IMR-90 (cell line): Measurements from ENCODE around the gene CDIP1. TPM values are rescaled to one million over a fixed set of nuclear protein-coding genes. Genes with fewer than 3 reads are reported as not detected.

Experiments
- ATAC-seq: fragments of 200-7000 bp; cut with Tn5 transposase; 2 replicates; pipeline ENCODE4 v1.9.1; 2020; ENCODE audit warnings: low read depth, mild to moderate bottlenecking, moderate library complexity
- BruUV-seq: library from RNA; stranded (reverse); fragments of 400-500 nt; replicated peaks from 2 replicates; lab custom pipeline; 2021; lab: Mats Ljungman, UMichigan
- CTCF ChIA-PET: fragments of 300-600 bp; formaldehyde crosslinking; extraction: SDS; loops from one replicate; lab custom pipeline; 2021; ENCODE audit warnings: antibody characterized with exemption; lab: Yijun Ruan, JAX
- POLR2A ChIA-PET: fragments of 300-600 bp; sonication (Branson Sonifier 250); formaldehyde crosslinking; loops from one replicate; lab custom pipeline; 2022; ENCODE audit warnings: antibody characterized with exemption; ENCODE audit not compliant: unreplicated experiment; lab: Charles Lee
- DNase-seq: peaks from one replicate; pipeline ENCODE4 v3.0.0; 2013
- H2AFZ ChIP-seq: replicated peaks from 2 replicates; pipeline ENCODE3; 2013; ENCODE audit warnings: low read length, mild to moderate bottlenecking; ENCODE audit not compliant: poor library complexity
- H2AK5ac ChIP-seq: 2 replicates; pipeline ENCODE4 v1.6.1; 2013; ENCODE audit warnings: low read depth, low read length, inconsistent platforms
- H2AK9ac ChIP-seq: replicated peaks from 2 replicates; pipeline ENCODE3; 2013; ENCODE audit warnings: mild to moderate bottlenecking, low read depth, low read length, moderate library complexity; ENCODE audit not compliant: poor library complexity
- H2BK120ac ChIP-seq: 2 replicates; pipeline ENCODE4 v1.6.1; 2013; ENCODE audit warnings: low read depth, low read length, inconsistent platforms
- H2BK15ac ChIP-seq: 3 replicates; pipeline ENCODE4 v1.6.1; 2013; ENCODE audit warnings: low read depth, low read length, inconsistent platforms
- H2BK20ac ChIP-seq: 2 replicates; pipeline ENCODE4 v1.6.1; 2013; ENCODE audit warnings: low read depth, mild to moderate bottlenecking, inconsistent platforms, low read length, moderate library complexity
- H2BK5ac ChIP-seq: 2 replicates; pipeline ENCODE4 v1.6.1; 2013; ENCODE audit warnings: mild to moderate bottlenecking, low read depth, low read length, inconsistent platforms; ENCODE audit not compliant: poor library complexity, severe bottlenecking
- H3K14ac ChIP-seq: replicated peaks from 2 replicates; pipeline ENCODE4 v1.6.1; 2013; ENCODE audit warnings: low read depth, low read length, inconsistent platforms
- H3K18ac ChIP-seq: 2 replicates; pipeline ENCODE4 v1.6.1; 2013; ENCODE audit warnings: low read depth, low read length, control low read depth
- H3K23ac ChIP-seq: 2 replicates; pipeline ENCODE4 v1.6.1; 2013; ENCODE audit warnings: low read depth, low read length, inconsistent platforms
- H3K27ac ChIP-seq: 2 replicates; pipeline ENCODE4 v1.5.1; 2013; ENCODE audit warnings: mild to moderate bottlenecking, control low read depth, low read length; ENCODE audit not compliant: insufficient read depth
- H3K27me3 ChIP-seq: 2 replicates; pipeline ENCODE4 v1.6.1; 2013; ENCODE audit warnings: low read length; ENCODE audit not compliant: control insufficient read depth, insufficient read depth
- H3K36me3 ChIP-seq: 2 replicates; pipeline ENCODE4 v1.6.1; 2013; ENCODE audit warnings: low read length, mixed read lengths; ENCODE audit not compliant: control insufficient read depth, insufficient read depth
- H3K4ac ChIP-seq: 2 replicates; pipeline ENCODE4 v1.6.1; 2013; ENCODE audit warnings: low read depth, low read length, inconsistent platforms
- H3K4me1 ChIP-seq: 2 replicates; pipeline ENCODE4 v1.6.1; 2013; ENCODE audit warnings: low read length, mixed read lengths; ENCODE audit not compliant: control insufficient read depth, insufficient read depth
- H3K4me2 ChIP-seq: 2 replicates; pipeline ENCODE4 v1.6.1; 2013; ENCODE audit warnings: low read depth, mild to moderate bottlenecking, control low read depth, low read length, moderate library complexity
- H3K4me3 ChIP-seq: 2 replicates; pipeline ENCODE4 v1.5.1; 2013; ENCODE audit warnings: low read depth, mild to moderate bottlenecking, control low read depth, low read length, moderate library complexity; ENCODE audit not compliant: insufficient read depth
- H3K56ac ChIP-seq: 2 replicates; pipeline ENCODE4 v1.6.1; 2013; ENCODE audit warnings: low read length, inconsistent platforms; ENCODE audit not compliant: insufficient read depth; ENCODE audit errors: extremely low read depth
- H3K79me1 ChIP-seq, 2 experiments: 2 replicates each; pipeline ENCODE4 v1.6.1; 2013; ENCODE audit warnings: low read length in 2 of 2, inconsistent platforms in 1 of 2, low read depth in 1 of 2
- H3K9ac ChIP-seq: 2 replicates; pipeline ENCODE4 v1.6.1; 2013; ENCODE audit warnings: low read depth, low read length, control low read depth
- H3K9me1 ChIP-seq: 2 replicates; pipeline ENCODE4 v1.6.1; 2013; ENCODE audit warnings: low read length, inconsistent platforms; ENCODE audit not compliant: insufficient read depth
- H3K9me3 ChIP-seq: 2 replicates; pipeline ENCODE4 v1.6.1; 2013; ENCODE audit warnings: low read length; ENCODE audit not compliant: control insufficient read depth, insufficient read depth
- H4K20me1 ChIP-seq: 2 replicates; pipeline ENCODE4 v1.6.1; 2013; ENCODE audit warnings: low read length, inconsistent platforms; ENCODE audit not compliant: insufficient read depth
- H4K5ac ChIP-seq: 2 replicates; pipeline ENCODE4 v1.6.1; 2013; ENCODE audit warnings: mild to moderate bottlenecking, low read depth, low read length, control low read depth
- H4K8ac ChIP-seq, 2 experiments: 2 replicates each; pipeline ENCODE4 v1.6.1; 2013; ENCODE audit warnings: low read depth in 2 of 2, low read length in 2 of 2, control low read depth in 1 of 2, inconsistent platforms in 1 of 2
- H4K91ac ChIP-seq: 2 replicates; pipeline ENCODE4 v1.6.1; 2013; ENCODE audit warnings: low read depth, low read length, inconsistent platforms; ENCODE audit not compliant: insufficient read depth
- RAD21 ChIP-seq: IDR thresholded peaks from 2 replicates; pipeline ENCODE4 v1.6.1; 2012; ENCODE audit warnings: low read length, improper control_type of control experiment
- SMC3 ChIP-seq: fragments of 150-350 bp; IDR thresholded peaks from 2 replicates; pipeline ENCODE4 v1.6.1; 2016; ENCODE audit warnings: low read depth, mild to moderate bottlenecking, antibody characterized with exemption, low read length, moderate library complexity
- WGBS, 2 experiments: methylation state at CpG; one replicate each; pipeline versions ENCODE4 v1.1.5 to v1.1.7; 2013; ENCODE audit warnings: missing lambda C conversion rate in 2 of 2; ENCODE audit not compliant: insufficient read length in 1 of 2; ENCODE audit errors: extremely low coverage in 2 of 2; 5-methylcytosine and 5-hydroxymethylcytosine counted together
- dilution Hi-C: fragments of 300-500 bp; cut with HindIII; formaldehyde crosslinking; loops from one replicate; pipeline ENCODE4 v1.14.3; 2018; ENCODE audit warnings: low sequenced_read_pairs; ENCODE audit not compliant: unreplicated experiment
- in situ Hi-C: fragments of 300-500 bp; cut with MboI; formaldehyde crosslinking; loops from 3 replicates; pipeline ENCODE4 v1.14.3; 2019; ENCODE audit warnings: low sequenced_read_pairs, inconsistent platforms, mixed read lengths
- intact Hi-C: fragments of 100-400 bp; cut with micrococcal nuclease; formaldehyde crosslinking; loops from 2 replicates; pipeline ENCODE4 v1.10.0; 2022
- polyA plus RNA-seq, 3 experiments: library from polyadenylated mRNA; depleted of rRNA; stranded (reverse); fragments of >200 nt; gene quantifications; 2 replicates each; pipeline ENCODE4 v1.2.3, GENCODE V29; 2012; ENCODE audit warnings: low replicate concordance in 1 of 3
- total RNA-seq: library from RNA; depleted of rRNA; stranded (reverse); fragments of >200 nt; gene quantifications from 2 replicates; pipeline ENCODE4 v1.2.3, GENCODE V29; 2012

Gene CDIP1
- total and polyA plus RNA-seq, 2 of the 4 experiments (the other 2 are of a cell fraction) = 4.8 to 14.6 TPM

GRCh38 chr16:4522051-4522581 is 16.5 kb downstream of the CDIP1 start:
- intact Hi-C loops = no loop called here
- ChIA-PET CTCF (interaction anchor here (1.6 kb wide), 1 partner anchor 17 kb away, joined by 3 read pairs; no protein-coding TSS in a partner anchor), POLR2A (no interaction called here)
- Histone ChIP-seq H2AFZ (no peak overlapping the region), H3K9me1 (peaks cover 24% of the 10 kb centered on the region), H3K18ac (no peak overlapping the region), H3K23ac (no peak overlapping the region), H2BK5ac (no peak overlapping the region), H3K14ac (no peak overlapping the region), H3K4me3 (no peak overlapping the region), H4K5ac (no peak overlapping the region), H2AK9ac (no peak overlapping the region), H2BK120ac (no peak overlapping the region), H3K27ac (no peak overlapping the region), H3K4me2 (no peak overlapping the region), H4K8ac (no peak overlapping the region), H3K9ac (no peak overlapping the region), H4K91ac (no peak overlapping the region), H3K4ac (no peak overlapping the region), H3K56ac (no peak overlapping the region), H3K9me3 (no peaks in the 10 kb centered on the region), H4K20me1 (peaks cover 14% of the 10 kb centered on the region), H3K27me3 (no peaks in the 10 kb centered on the region), H3K79me1 (peaks cover 2 to 61% of the 10 kb centered on the region in 2 experiments; a peak in 3 of 4 replicates), H3K4me1 (peaks cover 7% of the 10 kb centered on the region), H3K36me3 (no peaks in the 10 kb centered on the region), H2BK15ac (no peak overlapping the region), H2BK20ac (no peak overlapping the region), H2AK5ac (no peak overlapping the region; the same call in 1 of the 2 replicates)
- dilution Hi-C loops = no loop called here
- no peak for TF ChIP-seq SMC3
- TF ChIP-seq RAD21 = no peak
- no TSS peak for BruUV-seq
- in situ Hi-C loops = loop anchor here (25.0 kb wide), 1 partner anchor 440 kb away; the partner anchor contains the start of gene SEC14L5
- WGBS, 2 experiments = 41% methylated on average over 5 of the region's 8 CpGs; no CpG with 5 or more reads in 1 of the 2 experiments
- ATAC-seq (peak; percentile 49), DNase-seq (no peak)
